Stimulated activated CD8-positive, alpha-beta memory T cell treated with anti-CD3 and anti-CD28 coated beads, Interleukin-4, amount 100 ng/mL, for 1 hour (primary cell): ENCODE measurements around the gene RBM47.

Experiments
- DNase-seq, 2 donors: peaks; one replicate each; pipeline ENCODE4 v3.0.0-alpha.2; 2020; ENCODE audit warnings: low read depth in 2 of 2, low spot score in 1 of 2

The RBM47 gene

DNA sequence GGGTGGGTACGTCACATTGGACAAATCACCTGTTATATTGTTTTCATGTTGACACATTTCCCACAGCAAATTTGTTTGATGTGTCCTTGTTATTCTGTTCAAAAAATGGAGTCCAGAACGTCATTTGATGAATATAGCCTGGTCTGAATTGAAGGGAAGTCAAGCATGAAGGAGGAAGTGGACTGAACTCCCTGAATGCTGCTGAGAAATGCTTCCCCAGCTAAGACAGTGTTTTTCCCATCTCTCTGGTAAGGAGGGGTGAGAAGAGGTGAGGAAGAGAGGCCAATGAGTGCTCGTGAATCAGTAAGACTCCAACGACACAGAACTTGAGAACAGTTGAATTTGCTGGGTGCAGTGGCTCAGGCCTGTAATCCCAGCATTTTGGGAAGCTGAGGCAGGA, 127.4 kb downstream of the RBM47 start:
- DNase-seq = no peak

DNA sequence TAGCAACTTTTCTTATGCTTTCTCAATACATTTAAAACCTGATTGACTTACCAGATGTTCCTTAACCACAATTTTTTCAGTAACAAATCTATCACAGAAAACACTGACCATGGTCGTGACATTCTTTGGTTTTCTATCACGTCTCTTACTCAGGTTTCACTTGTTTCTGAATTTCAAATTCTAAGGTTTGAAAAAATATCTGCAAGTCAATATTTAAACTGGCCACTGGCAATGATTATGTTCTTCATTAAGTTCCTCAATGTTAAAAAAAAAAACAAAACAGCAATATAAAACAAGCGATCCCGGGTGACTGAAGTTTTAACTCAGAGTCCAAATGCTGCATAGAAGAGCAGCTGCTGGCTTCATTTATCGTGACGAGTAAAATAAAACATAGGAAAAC, 128.9 kb downstream of the RBM47 start:
- DNase-seq = no peak

DNA sequence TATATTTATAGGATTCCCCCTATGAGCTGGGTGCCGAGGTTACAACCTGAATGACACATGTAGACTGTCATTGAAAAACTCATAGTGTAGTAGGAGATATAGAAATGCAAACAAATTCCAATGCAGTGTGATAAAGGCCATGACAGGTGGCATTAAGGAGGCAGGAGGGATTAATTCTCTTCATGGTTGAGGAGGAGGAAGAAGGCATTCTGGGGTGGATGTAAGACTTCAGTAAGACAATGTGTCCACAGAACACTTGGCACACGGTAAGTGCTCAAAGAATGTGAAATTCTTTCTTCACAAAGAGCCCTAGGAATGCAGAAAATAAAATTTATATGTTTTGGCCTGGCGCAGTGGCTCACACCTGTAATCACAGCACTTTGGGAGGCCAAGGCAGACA, 136.5 kb downstream of the RBM47 start:
- DNase-seq = no peak

DNA sequence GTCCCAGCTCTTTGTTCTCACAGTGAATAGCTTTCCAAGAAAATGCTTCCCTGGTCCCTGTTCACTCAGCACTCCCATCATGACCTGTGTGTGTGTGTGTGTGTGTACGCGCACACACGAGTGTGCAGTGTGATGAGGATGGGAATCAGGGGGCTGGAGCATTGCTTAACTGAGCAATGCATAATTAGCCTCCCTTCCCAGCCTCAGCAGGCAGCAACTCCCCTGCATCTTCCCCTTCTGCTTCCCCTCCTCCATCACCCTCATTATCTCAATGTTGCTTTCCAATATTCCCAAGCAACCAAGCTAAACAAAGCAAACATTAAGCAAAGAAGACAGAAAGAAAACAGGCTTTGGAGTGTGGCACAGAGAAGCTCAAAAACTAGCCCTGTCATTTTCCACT, 137.0 kb downstream of the RBM47 start:
- no peak for DNase-seq

- DNase-seq = no peak
Observed at GRCh38 chr4:40490481-40490880, 139.2 kb downstream of the RBM47 start.

DNA sequence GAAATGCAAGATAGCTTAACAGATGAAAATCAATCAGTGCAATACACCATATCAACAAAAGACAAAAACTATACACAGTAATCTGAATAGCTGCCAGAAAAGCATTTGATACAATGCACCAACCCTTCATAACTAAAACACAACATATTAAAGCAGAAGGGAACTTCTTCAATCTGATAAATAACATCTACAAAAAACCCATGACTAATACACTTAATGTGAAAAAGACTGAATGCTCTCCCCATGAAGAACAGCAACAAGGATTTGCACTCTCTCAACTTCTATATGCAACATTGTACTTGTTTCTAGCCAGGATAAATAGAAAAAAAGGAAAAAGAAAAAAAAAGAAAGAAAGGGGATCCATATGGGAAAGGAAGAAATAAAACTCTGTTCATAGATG, 139.7 kb downstream of the RBM47 start:
- no peak for DNase-seq

DNA sequence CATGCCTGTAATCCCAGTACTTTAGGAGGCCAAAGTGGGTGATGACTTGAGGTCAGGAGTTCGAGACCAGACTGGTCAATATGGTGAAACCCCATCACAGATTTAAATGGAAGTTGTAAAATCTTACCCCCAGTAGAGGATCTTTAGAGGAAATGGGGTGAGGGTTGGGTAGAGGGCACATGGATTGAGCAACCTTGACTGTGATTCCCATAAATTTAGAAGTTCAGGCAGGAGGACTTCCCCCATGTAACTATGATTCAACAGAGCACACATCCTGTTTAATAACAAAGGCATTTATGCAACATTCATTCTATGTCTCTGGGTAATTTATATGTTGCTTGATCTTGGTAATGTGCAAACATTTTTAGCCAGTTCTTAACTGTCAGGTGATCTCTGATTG, 143.1 kb downstream of the RBM47 start:
- no peak for DNase-seq

DNA sequence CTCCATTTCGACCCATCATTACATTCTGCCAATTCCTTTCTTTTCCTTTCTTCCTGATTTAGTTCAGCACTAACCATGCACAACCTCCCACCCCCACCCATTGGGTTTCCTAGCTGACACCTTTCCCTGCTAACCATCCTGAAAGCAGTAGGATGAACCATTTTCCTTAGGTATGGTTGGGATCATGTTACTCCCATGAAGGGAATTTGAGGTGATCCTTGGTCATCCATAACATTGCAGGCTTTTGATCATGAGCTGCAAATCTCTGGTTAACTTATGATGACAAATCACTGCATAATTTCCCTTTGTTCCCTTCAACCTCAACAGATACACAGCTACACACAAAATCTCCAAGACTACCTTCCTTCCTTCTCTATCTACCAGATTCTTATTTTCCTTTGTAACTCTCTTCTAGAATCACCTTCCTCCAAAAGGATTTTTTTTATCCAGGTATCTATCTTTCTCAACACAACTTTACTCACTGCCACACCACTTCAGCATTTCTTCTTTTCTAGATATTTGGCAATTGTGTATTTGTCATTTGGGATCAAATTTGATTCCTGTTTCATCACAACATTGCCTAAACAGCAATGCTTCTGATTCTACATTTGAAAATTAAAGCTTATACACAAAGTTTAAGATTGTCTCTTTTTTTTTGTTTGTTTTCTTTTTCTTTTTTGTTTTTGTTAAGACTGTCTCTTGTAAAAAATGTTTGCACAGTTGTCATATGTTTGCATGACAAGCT, 145.1 kb downstream of the RBM47 start:
- no peak for DNase-seq

DNA sequence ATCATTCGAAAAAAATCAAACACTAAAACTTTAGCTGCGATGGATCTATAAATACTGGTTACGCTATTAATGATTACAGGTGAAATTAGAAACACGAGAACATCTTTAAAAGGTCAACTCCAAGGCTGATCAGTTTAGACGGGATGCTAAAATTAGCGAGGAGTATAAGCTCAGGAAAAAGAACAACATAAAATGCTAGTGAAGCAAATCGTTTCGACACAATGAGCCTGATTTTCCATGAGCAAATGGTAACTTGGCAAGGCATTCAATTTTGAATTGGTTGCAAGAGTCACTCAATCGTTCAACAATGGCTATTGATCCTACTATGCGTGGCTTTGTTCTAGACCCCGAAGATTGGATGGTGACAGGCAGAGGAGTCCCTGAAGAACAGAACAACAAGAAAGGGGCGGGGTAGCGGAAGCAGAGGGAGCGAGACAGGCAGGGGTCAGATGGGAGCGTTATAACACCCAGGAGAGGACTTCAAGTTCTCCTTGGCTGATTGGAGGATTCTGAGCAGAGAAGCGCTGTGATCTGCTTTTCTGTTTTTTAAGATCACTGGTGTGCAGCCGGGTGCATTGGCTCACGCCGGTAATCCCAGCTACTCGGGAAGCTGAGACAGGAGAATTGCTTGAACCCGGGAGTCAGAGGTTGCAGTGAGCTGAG, 146.5 kb downstream of the RBM47 start:
- DNase-seq = no peak

DNA sequence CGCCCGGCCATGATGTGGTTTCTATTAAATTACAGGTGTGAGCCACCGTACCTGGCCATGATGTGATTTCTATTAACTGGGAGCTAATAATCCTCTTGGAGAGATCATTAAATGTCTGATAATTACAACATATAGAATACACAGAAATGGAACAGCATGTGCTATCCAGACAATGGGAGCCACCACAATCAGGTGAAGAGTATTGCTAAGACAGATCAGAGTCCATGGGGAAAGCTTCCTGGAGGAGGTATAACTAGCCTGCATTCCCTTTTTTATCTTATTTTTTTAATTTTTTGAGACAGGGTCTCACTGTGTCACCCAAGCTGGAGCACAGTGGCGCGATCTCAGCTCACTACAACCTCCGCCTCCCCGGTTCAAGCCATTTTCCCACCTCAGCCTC, 147.7 kb downstream of the RBM47 start:
- no peak for DNase-seq

DNA sequence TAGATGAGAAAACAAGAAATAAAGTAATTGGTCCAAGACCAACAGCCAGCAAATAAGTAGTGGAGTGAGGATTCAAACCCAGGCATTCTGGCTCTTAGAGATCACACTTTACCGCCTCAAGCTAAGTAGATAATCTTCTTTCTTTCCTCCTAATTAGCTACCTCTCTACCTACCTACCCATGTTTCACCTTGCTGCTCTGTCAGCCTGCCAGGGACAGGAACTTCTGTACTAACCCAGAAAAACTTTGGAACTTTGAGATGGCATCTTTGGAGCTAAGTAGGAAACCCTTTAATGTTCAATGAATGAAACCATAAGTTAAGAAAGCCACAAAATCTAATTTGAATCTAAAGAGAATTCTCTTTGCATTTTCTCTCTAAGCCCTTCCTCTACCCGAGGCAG, 149.4 kb downstream of the RBM47 start:
- no peak for DNase-seq

GRCh38 chr4:40479378-40479777, 150.3 kb downstream of the RBM47 start:
- no peak for DNase-seq

GRCh38 chr4:40475609-40476008, 154.1 kb downstream of the RBM47 start:
- DNase-seq = no peak

DNA sequence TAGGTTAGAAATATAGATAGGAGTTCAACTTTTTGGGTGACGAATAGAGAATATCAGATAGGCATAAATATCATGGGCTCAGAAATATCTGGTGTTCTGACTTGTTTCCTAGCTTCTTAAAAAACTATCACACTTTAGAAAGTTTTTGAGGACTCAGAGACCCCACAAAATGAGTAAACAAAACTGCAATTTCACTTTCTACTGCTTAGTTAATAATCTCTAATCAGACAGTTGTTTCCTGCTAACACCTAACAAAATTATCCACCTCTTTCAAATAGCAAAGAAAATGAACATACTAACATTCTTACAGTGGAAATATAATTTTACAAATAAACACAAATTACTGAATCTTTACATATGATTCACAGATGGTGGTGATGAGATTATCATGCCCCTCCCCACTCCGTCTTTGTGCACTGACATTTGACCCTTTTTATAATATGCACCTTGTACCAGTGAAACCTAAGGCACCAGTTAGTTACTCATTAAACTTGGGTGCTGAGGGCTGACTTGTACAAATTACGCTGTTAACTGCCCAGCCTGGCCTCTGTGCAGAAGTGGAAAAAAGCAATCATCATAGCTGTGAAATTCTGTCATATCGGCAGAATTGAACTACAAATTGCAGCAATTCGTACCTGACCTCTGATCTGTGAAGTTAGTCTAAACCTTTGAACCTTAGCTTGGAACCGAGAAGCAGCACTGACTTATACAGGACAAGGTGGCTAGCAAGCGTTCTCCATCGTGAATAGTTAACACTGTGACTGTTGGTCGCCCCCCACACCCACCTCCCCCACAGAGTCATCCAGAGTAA, 155.9 kb downstream of the RBM47 start:
- DNase-seq = no peak

DNA sequence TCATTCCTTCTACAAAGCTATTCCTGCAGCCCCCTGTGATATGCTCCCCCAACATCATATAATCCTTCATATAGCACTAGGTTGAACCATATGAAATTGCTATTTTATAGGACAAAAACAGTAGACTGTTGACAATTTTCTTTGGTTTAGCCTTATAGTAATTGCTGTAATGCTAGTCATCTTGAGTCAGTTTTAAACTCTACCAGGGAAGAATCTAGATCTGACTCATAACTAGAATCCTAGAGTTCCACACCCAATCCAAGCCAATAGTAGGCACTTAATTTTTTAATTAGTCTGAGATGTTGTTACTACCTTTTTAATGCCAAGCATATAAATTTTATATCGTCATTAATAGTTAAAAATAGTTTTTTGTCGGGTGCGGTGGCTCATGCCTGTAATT, 157.7 kb downstream of the RBM47 start:
- no peak for DNase-seq

DNA sequence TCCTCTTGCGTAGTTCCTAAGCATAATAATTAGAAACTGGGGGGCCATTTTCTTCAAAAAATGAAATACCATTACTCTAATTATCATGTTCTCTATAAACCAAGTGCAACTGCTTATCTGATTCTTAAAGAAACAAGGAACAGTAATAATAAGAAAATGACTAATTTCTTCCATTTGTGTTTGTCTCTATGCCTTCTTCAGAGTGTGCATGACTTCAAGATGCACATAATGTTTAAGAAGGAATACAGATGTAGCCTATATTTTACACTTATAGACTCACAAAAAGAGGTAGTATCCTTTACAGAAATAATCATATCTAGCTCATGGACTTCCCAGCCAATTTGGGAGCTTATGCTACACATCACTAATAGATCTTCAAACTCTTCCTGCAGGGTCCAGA, 162.9 kb downstream of the RBM47 start:
- no peak for DNase-seq

- DNase-seq = no peak
Observed at GRCh38 chr4:40462326-40462725, 167.3 kb downstream of the RBM47 start.

GRCh38 chr4:40461879-40462278, 167.8 kb downstream of the RBM47 start:
- no peak for DNase-seq

DNA sequence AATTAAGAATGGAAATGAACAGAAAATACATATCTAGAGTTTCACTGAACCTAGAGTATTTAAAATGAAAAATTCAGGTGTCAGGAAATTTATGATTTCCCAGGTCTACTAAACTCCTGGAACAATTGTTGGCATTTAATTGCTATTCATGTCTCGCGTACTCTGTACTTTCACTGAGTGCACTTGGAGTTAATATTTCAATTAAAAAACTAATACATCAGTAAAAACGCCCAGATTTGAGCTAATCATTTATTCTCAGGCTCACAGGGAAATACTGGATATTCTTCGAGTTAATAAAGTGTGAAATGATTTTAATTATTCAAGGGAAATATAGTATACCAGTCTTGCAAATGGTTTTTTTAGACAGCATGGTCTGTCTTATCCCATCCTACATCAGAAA, 168.6 kb downstream of the RBM47 start:
- no peak for DNase-seq

GRCh38 chr4:40458683-40459082, 171.0 kb downstream of the RBM47 start:
- no peak for DNase-seq

GRCh38 chr4:40458109-40458508, 171.6 kb downstream of the RBM47 start:
- DNase-seq = no peak

GRCh38 chr4:40455340-40455902, 174.2 kb downstream of the RBM47 start:
- DNase-seq = no peak
